ENCODE measurements around the gene MAS1. TPM values are rescaled to one million over a fixed set of nuclear protein-coding genes. Genes with fewer than 3 reads are reported as not detected.

Gene MAS1
- total and polyA plus RNA-seq, 2 donors: under 0.01 to 0.02 TPM

- Histone ChIP-seq H3K27me3 (ENCODE audit: control insufficient read depth in 2 of 2, insufficient read depth in 1 of 2, low read length in 1 of 2) (peaks cover 0 to 12% of the 10 kb centered on the region in 2 donors), H3K4me3 (ENCODE audit: low read length in 2 of 2) (no peak overlapping the region), H3K9me3 (ENCODE audit: control insufficient read depth in 2 of 2, insufficient read depth in 1 of 2, low read length in 1 of 2) (peaks cover 0 to 6% of the 10 kb centered on the region in 2 donors), H3K27ac (ENCODE audit: low read depth in 1 of 2, low read length in 1 of 2) (no peak overlapping the region), H3K4me1 (ENCODE audit: control insufficient read depth in 2 of 2, insufficient read depth in 2 of 2, low read length in 2 of 2) (peaks cover 0 to 2% of the 10 kb centered on the region in 2 donors), H3K36me3 (ENCODE audit: control insufficient read depth in 2 of 2, insufficient read depth in 2 of 2, low read length in 1 of 2) (no peaks in the 10 kb centered on the region)
- WGBS: 96% methylated on average over 4 of the region's 4 CpGs
- DNase-seq (ENCODE audit: low read depth in 6 of 9, low spot score in 9 of 9): no peak
These were observed 43.4 kb downstream of the MAS1 start for GRCh38 chr6:159934181-159934580.

GRCh38 chr6:159935065-159935464 is 44.3 kb downstream of the MAS1 start:
- DNase-seq (ENCODE audit: low read depth in 6 of 9, low spot score in 9 of 9): no peak
- Histone ChIP-seq H3K27me3 (ENCODE audit: control insufficient read depth in 2 of 2, insufficient read depth in 1 of 2, low read length in 1 of 2) (peaks cover 0 to 12% of the 10 kb centered on the region in 2 donors), H3K36me3 (ENCODE audit: control insufficient read depth in 2 of 2, insufficient read depth in 2 of 2, low read length in 1 of 2) (no peaks in the 10 kb centered on the region), H3K27ac (ENCODE audit: low read depth in 1 of 2, low read length in 1 of 2) (no peak overlapping the region), H3K4me1 (ENCODE audit: control insufficient read depth in 2 of 2, insufficient read depth in 2 of 2, low read length in 2 of 2) (peaks cover 0 to 2% of the 10 kb centered on the region in 2 donors), H3K9me3 (ENCODE audit: control insufficient read depth in 2 of 2, insufficient read depth in 1 of 2, low read length in 1 of 2) (peaks cover 0 to 6% of the 10 kb centered on the region in 2 donors), H3K4me3 (ENCODE audit: low read length in 2 of 2) (no peak overlapping the region)
- WGBS: 89% methylated on average over 2 of the region's 2 CpGs

- no peak overlapping the region for H3K27ac ChIP-seq (ENCODE audit: low read depth in 1 of 2, low read length in 1 of 2)
- no peak overlapping the region for H3K4me3 ChIP-seq (ENCODE audit: low read length in 2 of 2)
- DNase-seq (ENCODE audit: low read depth in 6 of 9, low spot score in 9 of 9): no peak
- peaks cover 0 to 6% of the 10 kb centered on the region in 2 donors for H3K9me3 ChIP-seq (ENCODE audit: control insufficient read depth in 2 of 2, insufficient read depth in 1 of 2, low read length in 1 of 2)
- peaks cover 0 to 12% of the 10 kb centered on the region in 2 donors for H3K27me3 ChIP-seq (ENCODE audit: control insufficient read depth in 2 of 2, insufficient read depth in 1 of 2, low read length in 1 of 2)
- 97% methylated on average over 2 of the region's 2 CpGs for WGBS
- no peaks in the 10 kb centered on the region for H3K36me3 ChIP-seq (ENCODE audit: control insufficient read depth in 2 of 2, insufficient read depth in 2 of 2, low read length in 1 of 2)
- H3K4me1 ChIP-seq (ENCODE audit: control insufficient read depth in 2 of 2, insufficient read depth in 2 of 2, low read length in 2 of 2): no peaks in the 10 kb centered on the region
These were observed 44.8 kb downstream of the MAS1 start for GRCh38 chr6:159935633-159936032.

GRCh38 chr6:159939591-159940016 is 48.8 kb downstream of the MAS1 start:
- peaks cover 1 to 10% of the 10 kb centered on the region in 2 donors for H3K9me3 ChIP-seq (ENCODE audit: control insufficient read depth in 2 of 2, insufficient read depth in 1 of 2, low read length in 1 of 2)
- no peaks in the 10 kb centered on the region for H3K36me3 ChIP-seq (ENCODE audit: control insufficient read depth in 2 of 2, insufficient read depth in 2 of 2, low read length in 1 of 2)
- WGBS: 96% methylated on average over 6 of the region's 6 CpGs
- H3K27ac ChIP-seq (ENCODE audit: low read depth in 1 of 2, low read length in 1 of 2): no peak overlapping the region
- peaks cover 0 to 8% of the 10 kb centered on the region in 2 donors for H3K27me3 ChIP-seq (ENCODE audit: control insufficient read depth in 2 of 2, insufficient read depth in 1 of 2, low read length in 1 of 2)
- no peak for DNase-seq (ENCODE audit: low read depth in 6 of 9, low spot score in 9 of 9)
- H3K4me3 ChIP-seq (ENCODE audit: low read length in 2 of 2): no peak overlapping the region
- H3K4me1 ChIP-seq (ENCODE audit: control insufficient read depth in 2 of 2, insufficient read depth in 2 of 2, low read length in 2 of 2): no peaks in the 10 kb centered on the region

Other genes with a start within 250 kb of the MAS1 start
- 68.0 TPM for gene SOD2, start 197.7 kb upstream of the MAS1 start, total RNA-seq
- 759 TPM for gene SOD2, start 197.7 kb upstream of the MAS1 start, polyA plus RNA-seq
- 119 TPM for gene WTAP, start 163.5 kb upstream of the MAS1 start, total RNA-seq
- gene WTAP, start 163.5 kb upstream of the MAS1 start, polyA plus RNA-seq: 141 TPM
- gene ACAT2, start 128.9 kb upstream of the MAS1 start, total RNA-seq: 43.0 TPM
- 18.7 TPM for gene ACAT2, start 128.9 kb upstream of the MAS1 start, polyA plus RNA-seq
- gene TCP1, start 101.4 kb upstream of the MAS1 start, total RNA-seq: 168 TPM
- 141 TPM for gene TCP1, start 101.4 kb upstream of the MAS1 start, polyA plus RNA-seq
- gene MRPL18, start 100.5 kb upstream of the MAS1 start, total RNA-seq: 62.8 TPM
- gene MRPL18, start 100.5 kb upstream of the MAS1 start, polyA plus RNA-seq: 85.9 TPM
- 0.28 TPM for gene PNLDC1, start 90.7 kb upstream of the MAS1 start, total RNA-seq
- gene PNLDC1, start 90.7 kb upstream of the MAS1 start, polyA plus RNA-seq: 0.39 TPM
- 16.6 TPM for gene IGF2R, start 78.1 kb downstream of the MAS1 start, total RNA-seq
- gene IGF2R, start 78.1 kb downstream of the MAS1 start, polyA plus RNA-seq: 16.3 TPM
- gene SLC22A1, start 230.8 kb downstream of the MAS1 start, total RNA-seq: 0.28 TPM
- 1.7 TPM for gene SLC22A1, start 230.8 kb downstream of the MAS1 start, polyA plus RNA-seq